GM13976 (cell line): ENCODE measurements around the gene TMSB4X.
"Not testable (repeated sequence)": the region's sequence is repeated elsewhere in the genome, so short reads cannot be mapped to it uniquely, and the experiment has no call there.

Source experiments
- DNase-seq: peaks from one replicate; pipeline ENCODE4 v3.0.0; 2012; ENCODE audit warnings: low spot score
- in situ Hi-C: fragments of 300-500 bp; cut with MboI; formaldehyde crosslinking; loops from one replicate; pipeline ENCODE4 v1.12.0; 2022; ENCODE audit warnings: low sequenced_read_pairs, mixed read lengths, inconsistent platforms; ENCODE audit not compliant: unreplicated experiment
- TF ChIP-seq, protein P1 (sequence below): IDR thresholded peaks from 2 replicates; pipeline ENCODE4 v1.5.1; 2012; ENCODE audit warnings: borderline replicate concordance, mild to moderate bottlenecking; ENCODE audit not compliant: insufficient read depth; ENCODE audit errors: extremely low read depth, missing control alignments, control extremely low read depth

TMSB4X gene

DNA sequence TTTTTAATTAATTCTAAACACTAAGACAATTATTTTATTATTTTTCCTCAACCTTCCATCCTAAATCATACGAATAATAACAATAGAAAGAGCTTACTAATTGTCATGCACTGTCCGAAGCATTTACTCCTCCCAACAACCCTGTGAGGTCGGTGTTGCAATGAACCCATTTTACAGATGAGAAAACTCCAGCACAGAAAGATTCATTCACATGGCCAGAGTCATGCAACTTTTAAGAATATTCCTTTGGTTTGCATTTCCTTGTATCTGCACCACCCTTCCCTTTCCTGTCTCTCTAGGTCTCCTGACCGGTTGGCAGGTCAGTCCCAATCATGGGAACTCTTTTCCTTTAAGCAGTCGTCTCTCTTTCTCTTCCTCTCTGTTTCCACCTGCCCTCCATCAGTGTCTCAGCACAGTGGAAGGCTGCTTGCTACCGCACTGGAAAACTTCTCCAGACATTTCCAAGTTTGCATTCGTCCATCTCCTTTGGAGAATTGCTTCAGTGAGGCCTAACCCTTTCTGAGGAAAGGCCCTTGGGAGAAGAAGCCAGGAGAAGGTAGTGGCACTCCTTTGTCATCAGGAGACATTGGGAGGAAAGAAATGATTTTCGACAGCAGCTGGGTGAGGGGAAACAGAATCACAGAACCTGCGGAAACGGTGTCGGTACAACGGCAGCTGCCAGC is 1.9 kb upstream of the TMSB4X start:
- TF ChIP-seq, protein P1, sequence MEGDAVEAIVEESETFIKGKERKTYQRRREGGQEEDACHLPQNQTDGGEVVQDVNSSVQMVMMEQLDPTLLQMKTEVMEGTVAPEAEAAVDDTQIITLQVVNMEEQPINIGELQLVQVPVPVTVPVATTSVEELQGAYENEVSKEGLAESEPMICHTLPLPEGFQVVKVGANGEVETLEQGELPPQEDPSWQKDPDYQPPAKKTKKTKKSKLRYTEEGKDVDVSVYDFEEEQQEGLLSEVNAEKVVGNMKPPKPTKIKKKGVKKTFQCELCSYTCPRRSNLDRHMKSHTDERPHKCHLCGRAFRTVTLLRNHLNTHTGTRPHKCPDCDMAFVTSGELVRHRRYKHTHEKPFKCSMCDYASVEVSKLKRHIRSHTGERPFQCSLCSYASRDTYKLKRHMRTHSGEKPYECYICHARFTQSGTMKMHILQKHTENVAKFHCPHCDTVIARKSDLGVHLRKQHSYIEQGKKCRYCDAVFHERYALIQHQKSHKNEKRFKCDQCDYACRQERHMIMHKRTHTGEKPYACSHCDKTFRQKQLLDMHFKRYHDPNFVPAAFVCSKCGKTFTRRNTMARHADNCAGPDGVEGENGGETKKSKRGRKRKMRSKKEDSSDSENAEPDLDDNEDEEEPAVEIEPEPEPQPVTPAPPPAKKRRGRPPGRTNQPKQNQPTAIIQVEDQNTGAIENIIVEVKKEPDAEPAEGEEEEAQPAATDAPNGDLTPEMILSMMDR, result no peak
- no peak for DNase-seq
- in situ Hi-C loops, result no loop called here

- in situ Hi-C loops, result no loop called here
- DNase-seq, result no peak
- TF ChIP-seq, protein P1, result no peak
Observed at GRCh38 chrX:12973561-12974304, 1.2 kb upstream of the TMSB4X start.

- TF ChIP-seq, protein P1, result no peak
- in situ Hi-C loops, result no loop called here
- no peak for DNase-seq
Observed at GRCh38 chrX:12974305-12974795, 560 bp upstream of the TMSB4X start.

DNA sequence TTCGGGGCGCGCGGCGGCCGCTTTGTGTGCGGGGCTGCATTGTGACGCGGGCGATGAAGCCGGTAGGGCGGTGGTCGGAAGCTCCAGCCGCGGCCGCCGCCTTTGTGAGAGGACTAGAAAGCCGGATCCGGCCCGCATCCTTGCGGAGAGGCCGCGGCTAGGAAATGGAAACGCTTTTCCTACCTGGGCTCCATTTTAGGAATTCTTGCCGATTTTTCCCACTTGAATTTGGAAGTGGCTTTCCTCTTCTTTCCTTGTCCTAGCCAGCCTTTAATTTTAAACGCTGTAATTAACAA is 708 bp downstream of the TMSB4X start:
- in situ Hi-C loops, result loop anchor here (25.0 kb wide), 1 partner anchor 287 kb away; no protein-coding TSS in a partner anchor
- no peak for DNase-seq

DNA sequence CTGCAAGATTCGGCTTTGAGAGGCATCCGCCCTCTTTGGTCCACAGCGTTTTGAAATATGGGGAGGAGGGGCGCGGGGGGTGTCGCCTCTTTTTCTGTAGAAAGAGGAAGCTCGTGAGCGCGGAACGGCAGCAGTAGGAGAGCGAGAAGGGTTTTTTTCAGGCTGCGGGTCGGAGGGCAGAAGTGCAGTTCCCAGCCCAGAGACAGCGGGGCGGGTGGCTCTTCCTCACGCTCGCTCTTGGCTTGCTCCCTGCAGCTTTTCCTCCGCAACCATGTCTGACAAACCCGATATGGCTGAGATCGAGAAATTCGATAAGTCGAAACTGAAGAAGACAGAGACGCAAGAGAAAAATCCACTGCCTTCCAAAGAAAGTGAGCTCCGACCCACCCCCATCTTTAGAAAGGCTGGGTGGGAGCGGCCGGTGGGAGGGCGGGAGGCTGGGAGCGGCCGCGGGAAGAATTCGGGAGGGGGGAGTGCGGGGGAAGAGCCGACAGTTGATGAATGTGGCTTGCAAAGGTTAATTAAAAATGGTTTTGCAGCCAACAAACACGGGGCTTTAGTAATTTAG is 1.2 kb downstream of the TMSB4X start:
- in situ Hi-C loops, result loop anchor here (25.0 kb wide), 1 partner anchor 286 kb away; no protein-coding TSS in a partner anchor
- no peak for DNase-seq
- TF ChIP-seq, protein P1, result no peak

More for the DNA sequence above, 708 bp downstream of the TMSB4X start:
- TF ChIP-seq, protein P1, result no peak

DNA sequence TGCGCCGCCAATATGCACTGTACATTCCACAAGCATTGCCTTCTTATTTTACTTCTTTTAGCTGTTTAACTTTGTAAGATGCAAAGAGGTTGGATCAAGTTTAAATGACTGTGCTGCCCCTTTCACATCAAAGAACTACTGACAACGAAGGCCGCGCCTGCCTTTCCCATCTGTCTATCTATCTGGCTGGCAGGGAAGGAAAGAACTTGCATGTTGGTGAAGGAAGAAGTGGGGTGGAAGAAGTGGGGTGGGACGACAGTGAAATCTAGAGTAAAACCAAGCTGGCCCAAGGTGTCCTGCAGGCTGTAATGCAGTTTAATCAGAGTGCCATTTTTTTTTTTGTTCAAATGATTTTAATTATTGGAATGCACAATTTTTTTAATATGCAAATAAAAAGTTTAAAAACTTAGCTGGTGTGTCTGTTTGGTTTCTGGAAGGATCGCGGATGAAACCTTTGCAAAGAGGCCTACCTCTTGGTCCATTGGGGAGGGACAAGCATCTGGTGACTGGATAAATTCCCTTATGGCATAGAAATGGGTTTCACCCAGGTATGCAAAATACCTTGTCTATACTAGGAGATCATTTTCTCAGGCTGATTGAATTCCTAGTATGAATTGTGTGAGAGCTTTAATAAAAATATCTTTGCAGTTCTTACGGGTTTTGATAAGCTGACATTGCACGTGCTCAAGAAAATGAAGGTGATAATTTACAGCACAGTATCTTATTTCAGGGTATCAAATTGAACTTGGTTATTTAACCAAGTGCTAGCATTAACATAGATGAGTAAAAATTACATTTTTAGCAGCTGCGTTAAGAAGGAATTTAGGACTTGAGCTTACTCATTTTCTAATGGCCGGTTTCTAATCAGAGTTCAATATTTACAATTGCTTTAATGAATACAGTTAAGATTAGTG is 2.2 kb downstream of the TMSB4X start:
- in situ Hi-C loops, result loop anchor here (25.0 kb wide), 1 partner anchor 285 kb away; no protein-coding TSS in a partner anchor
- not testable (repeated sequence) for DNase-seq
